Fibroblast of the aortic adventitia (primary cell): ENCODE data around the gene ATP1B3. TPM values are rescaled to one million over a fixed set of nuclear protein-coding genes. Genes with fewer than 3 reads are reported as not detected.

Experiments
- DNase-seq: peaks from one replicate; pipeline ENCODE4 v3.0.0-alpha.2; 2010; ENCODE audit warnings: low read depth
- H3K4me3 ChIP-seq: 2 replicates; pipeline ENCODE4 v1.5.1; 2011; ENCODE audit warnings: low read depth, mild to moderate bottlenecking, control low read depth, low read length, moderate library complexity
- total RNA-seq: library from RNA; depleted of rRNA; stranded (reverse); fragments of >200 nt; gene quantifications from 2 replicates; pipeline ENCODE4 v1.2.3, GENCODE V29; 2012; ENCODE audit warnings: low replicate concordance
- TF ChIP-seq, protein P1 (sequence below): IDR thresholded peaks from 2 replicates; pipeline ENCODE4 v1.5.1; 2011; ENCODE audit warnings: mild to moderate bottlenecking, low read length, control low read depth, inconsistent platforms; ENCODE audit not compliant: insufficient read depth

The ATP1B3 gene
- total RNA-seq, 1 donor: 70.2 TPM

DNA sequence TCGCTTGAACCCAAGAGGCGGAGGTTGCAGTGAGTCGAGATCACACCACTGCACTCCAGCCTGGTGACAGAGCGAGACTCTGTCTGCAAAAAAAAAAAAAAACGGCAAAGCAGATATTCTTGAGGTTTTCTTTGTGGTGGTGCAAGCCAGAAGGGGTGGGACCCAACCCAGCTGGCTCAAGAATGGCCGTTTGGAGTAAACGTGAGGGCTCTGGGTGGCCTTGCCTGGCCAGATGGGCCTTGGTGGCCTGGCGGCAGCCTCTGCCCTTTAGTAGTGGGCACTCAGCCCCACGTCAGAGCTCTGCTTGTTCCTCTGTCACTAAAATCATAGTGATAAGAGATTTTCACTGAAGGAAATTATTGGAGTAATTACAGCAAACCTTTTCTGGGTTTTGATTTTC, 50.5 kb downstream of the ATP1B3 start:
- no peak for DNase-seq
- H3K4me3 ChIP-seq: no peak overlapping the region
- TF ChIP-seq, protein P1, sequence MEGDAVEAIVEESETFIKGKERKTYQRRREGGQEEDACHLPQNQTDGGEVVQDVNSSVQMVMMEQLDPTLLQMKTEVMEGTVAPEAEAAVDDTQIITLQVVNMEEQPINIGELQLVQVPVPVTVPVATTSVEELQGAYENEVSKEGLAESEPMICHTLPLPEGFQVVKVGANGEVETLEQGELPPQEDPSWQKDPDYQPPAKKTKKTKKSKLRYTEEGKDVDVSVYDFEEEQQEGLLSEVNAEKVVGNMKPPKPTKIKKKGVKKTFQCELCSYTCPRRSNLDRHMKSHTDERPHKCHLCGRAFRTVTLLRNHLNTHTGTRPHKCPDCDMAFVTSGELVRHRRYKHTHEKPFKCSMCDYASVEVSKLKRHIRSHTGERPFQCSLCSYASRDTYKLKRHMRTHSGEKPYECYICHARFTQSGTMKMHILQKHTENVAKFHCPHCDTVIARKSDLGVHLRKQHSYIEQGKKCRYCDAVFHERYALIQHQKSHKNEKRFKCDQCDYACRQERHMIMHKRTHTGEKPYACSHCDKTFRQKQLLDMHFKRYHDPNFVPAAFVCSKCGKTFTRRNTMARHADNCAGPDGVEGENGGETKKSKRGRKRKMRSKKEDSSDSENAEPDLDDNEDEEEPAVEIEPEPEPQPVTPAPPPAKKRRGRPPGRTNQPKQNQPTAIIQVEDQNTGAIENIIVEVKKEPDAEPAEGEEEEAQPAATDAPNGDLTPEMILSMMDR: no peak

DNA sequence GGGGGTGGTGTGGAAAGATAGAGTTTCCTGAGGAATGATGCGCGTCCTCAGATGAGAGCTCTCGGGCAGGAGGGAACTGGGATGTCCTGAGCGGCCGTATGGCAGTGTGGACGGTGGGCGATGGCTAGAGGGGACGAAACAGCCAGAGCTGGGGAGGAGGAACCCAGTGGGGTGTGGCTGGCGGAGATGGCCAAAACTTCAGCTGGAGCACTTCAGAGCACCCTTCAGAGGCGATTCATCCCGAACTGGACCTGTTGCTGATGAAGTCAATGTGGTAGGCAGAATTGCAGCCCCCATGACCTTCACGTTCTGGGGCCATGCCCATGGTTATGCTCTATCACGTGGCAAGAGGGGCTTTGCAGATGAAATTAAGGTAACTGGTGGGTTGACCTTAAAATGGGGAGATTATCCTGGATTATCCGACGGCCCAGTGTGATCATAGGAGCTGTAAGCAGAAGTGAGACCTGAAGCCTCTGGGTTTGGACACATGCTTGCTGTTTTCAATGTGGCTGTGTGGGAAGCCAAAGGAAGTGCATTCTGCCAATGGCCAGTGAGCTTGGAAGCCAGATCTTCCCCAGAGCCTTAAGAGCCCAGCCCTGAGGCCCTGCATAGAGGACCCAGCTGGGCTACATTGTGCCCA, 52.3 kb downstream of the ATP1B3 start:
- no peak for DNase-seq
- TF ChIP-seq, protein P1: no peak
- H3K4me3 ChIP-seq: no peak overlapping the region

DNA sequence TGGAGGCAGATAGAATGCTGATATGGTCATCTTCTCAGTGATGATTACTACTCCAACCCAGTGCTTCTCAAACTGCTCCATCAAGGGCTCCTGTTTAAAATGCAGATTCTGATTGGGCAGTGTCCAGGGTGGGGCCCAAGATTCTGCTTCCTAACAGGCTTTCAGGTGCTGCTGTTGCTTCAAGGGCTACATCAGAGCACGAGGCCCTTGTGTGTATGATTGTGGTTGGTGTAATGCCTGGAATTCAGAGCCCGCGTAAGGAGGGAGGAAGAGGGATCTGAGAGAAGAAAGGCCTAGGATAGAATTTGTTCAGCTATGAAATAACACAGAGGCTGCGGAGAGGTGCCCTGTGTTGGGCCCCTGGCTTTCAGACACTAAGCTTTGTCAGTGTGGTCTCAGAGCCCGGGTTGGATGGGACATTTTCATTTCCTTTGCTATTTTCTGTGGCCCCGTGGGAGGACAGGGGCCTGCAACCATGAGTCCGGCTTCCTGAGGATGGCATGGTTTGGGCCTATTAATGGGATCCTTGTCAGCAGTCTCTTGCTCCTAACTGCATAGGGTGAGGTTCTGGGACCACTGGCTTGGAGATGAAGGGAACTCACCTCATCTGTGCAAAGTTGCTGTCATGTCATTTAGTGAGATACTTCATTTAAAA, 53.0 kb downstream of the ATP1B3 start:
- no peak overlapping the region for H3K4me3 ChIP-seq
- no peak for DNase-seq
- TF ChIP-seq, protein P1: no peak

DNA sequence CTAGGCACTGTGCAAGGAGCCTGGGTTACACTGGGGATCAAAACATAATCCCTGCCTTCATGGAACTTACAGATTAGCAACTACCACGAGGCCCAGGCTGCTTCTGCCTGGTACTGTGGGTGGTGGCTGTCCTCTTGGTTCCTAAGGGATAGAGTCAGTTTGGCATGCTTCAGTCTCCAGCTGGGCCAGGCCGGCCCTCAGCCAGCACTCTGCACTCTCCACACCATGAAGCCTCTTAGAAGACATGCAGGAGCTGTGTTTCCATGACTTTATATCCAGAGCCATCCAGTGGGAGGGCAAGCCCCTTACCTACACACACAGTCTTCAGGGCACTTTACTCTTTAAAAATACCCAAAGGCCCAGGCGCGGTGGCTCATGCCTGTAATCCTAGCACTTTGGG, 54.4 kb downstream of the ATP1B3 start:
- TF ChIP-seq, protein P1: no peak
- no peak for DNase-seq
- no peak overlapping the region for H3K4me3 ChIP-seq

DNA sequence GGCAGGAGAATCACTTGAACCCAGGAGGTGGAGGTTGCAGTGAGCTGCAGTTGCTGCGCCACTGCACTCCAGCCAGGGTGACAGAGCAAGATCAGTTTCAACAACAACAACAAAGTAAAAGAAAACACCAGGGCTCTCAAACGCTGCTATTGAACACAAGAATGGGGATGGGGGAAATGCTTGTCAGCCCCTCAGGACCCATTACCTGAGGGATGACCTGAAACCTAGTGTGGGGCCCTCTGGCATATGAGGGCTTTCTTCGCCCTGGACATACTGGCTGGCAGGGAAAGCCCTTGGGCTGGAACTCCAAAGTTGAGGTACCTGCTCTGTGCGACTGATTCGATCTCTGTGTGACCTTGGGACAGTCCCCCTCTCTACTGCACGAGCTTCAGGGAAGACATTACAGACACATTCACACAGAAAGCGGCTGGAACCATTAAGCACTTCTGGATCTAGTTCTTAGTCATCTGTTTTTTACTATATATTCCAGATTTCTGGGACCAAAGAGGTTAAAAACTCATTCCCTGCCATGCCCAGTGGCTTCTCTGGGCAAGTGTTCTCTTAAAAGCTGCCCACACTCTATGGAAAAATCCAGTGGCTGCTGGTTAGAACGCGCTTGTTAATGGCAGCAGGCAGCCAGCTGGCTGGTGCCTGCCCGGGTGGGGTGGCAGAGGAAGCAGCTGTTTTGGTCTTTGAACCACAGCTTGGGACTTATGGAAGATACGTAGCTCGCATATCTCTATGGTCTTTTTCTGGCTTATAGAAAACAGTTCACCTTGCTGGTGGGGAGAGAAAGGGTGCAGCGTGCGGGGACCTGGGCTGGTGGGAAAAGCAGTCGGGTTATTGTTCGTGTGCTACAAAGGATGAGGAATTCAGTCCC, 57.2 kb downstream of the ATP1B3 start:
- no peak for DNase-seq
- H3K4me3 ChIP-seq: no peak overlapping the region
- TF ChIP-seq, protein P1: no peak

DNA sequence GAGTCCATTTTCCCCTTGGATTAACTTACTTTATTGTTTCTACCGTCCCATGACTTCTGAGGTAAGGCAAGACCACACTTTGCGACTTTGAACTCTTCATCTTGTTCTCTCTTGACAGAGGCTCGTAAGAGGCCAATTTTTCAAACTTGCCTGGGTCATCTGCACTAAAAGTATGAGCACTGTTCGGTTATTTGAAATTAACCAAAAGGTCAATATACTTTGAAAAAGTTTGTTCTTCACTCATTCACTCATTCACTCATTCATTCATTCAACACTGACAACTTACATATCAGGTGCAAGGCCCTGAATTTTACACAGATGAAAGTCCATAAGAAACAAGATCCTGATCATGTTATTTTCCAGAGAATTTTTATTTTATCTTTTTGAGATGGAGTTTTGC, 57.9 kb downstream of the ATP1B3 start:
- H3K4me3 ChIP-seq: no peak overlapping the region
- TF ChIP-seq, protein P1: no peak
- no peak for DNase-seq
